Measurements from ENCODE around the gene TMEM9. TPM values are rescaled to one million over a fixed set of nuclear protein-coding genes. Genes with fewer than 3 reads are reported as not detected.

TMEM9 gene
- total RNA-seq, 4 donors from 2014 or later = 11.9 to 38.8 (median 13.0) TPM

DNA sequence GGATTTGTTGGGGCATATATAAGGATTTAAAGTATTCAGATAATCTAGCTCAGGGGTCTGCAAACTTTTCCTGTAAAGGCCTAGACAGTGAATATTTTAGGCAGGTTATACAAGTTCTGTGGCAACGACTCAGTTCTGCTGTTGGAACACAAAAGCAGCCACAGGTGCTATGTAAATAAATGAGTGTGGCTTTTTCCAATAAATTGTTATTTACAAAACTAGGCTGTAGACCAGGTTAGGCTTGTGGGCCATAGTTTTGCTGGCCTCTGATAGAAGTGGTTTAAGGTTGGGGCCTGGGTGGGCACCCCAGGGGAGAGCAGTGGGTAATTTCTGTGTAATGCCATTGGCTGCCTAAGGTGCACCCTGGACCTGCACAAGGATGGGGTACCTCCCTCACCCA is 19.5 kb upstream of the TMEM9 start:
- no peaks in the 10 kb centered on the region for H3K9me3 ChIP-seq
- H3K27ac ChIP-seq = peak overlapping the region; percentile 95 to 98 (median 96)
- H3K36me3 ChIP-seq = no peaks in the 10 kb centered on the region
- no peak overlapping the region for H3K4me3 ChIP-seq
- in situ Hi-C loops (cut with MboI; ENCODE audit: low sequenced_read_pairs in 4 of 4) (no loop called here), intact Hi-C loops (cut with DNase I; ENCODE audit: low total_unique reads) (loop anchor here (5.0 kb wide), 3 partner anchors 61 to 289 kb away; partner anchors contain the start of genes CACNA1S and TNNI1)
- H3K27me3 ChIP-seq = no peaks in the 10 kb centered on the region
- DNase-seq (no peak), ATAC-seq (no peak)
- TF ChIP-seq CTCF (IDR thresholded peaks at IDR 0.05 in 4 of 5, conservative IDR thresholded peaks at IDR 0.05 in 1 of 5) (no peak), POLR2A (IDR thresholded peaks at IDR 0.05) (no peak)
- H3K4me1 ChIP-seq = peaks cover 42 to 48% of the 10 kb centered on the region in 2 donors

- TF ChIP-seq POLR2A (IDR thresholded peaks at IDR 0.05) (peak; percentile 26 to 33), CTCF (IDR thresholded peaks at IDR 0.05 in 4 of 5, conservative IDR thresholded peaks at IDR 0.05 in 1 of 5) (no peak)
- Histone ChIP-seq H3K4me1 (peaks cover 42 to 48% of the 10 kb centered on the region in 2 donors), H3K27ac (peak overlapping the region; percentile 95 to 98 (median 96)), H3K36me3 (no peaks in the 10 kb centered on the region), H3K4me3 (no peak overlapping the region), H3K27me3 (no peaks in the 10 kb centered on the region), H3K9me3 (no peaks in the 10 kb centered on the region)
- peak; percentile 23 to 32 for ATAC-seq
- in situ Hi-C loops (cut with MboI; ENCODE audit: low sequenced_read_pairs in 4 of 4) (no loop called here), intact Hi-C loops (cut with DNase I; ENCODE audit: low total_unique reads) (loop anchor here (5.0 kb wide), 3 partner anchors 61 to 289 kb away; partner anchors contain the start of genes CACNA1S and TNNI1)
- peak; percentile 79 to 92 for DNase-seq
Observed at GRCh38 chr1:201172999-201173610, 18.8 kb upstream of the TMEM9 start.

GRCh38 chr1:201172326-201172725 is 18.1 kb upstream of the TMEM9 start:
- TF ChIP-seq CTCF (IDR thresholded peaks at IDR 0.05 in 4 of 5, conservative IDR thresholded peaks at IDR 0.05 in 1 of 5) = no peak
- peak in 1 of 2 donors; percentile 47 for TF ChIP-seq POLR2A (IDR thresholded peaks at IDR 0.05)
- H3K4me3 ChIP-seq = no peak overlapping the region
- in situ Hi-C loops (cut with MboI; ENCODE audit: low sequenced_read_pairs in 4 of 4) (no loop called here), intact Hi-C loops (cut with DNase I; ENCODE audit: low total_unique reads) (loop anchor here (5.0 kb wide), 3 partner anchors 60 to 290 kb away; partner anchors contain the start of genes CACNA1S and TNNI1)
- no peaks in the 10 kb centered on the region for H3K27me3 ChIP-seq
- H3K27ac ChIP-seq = peak overlapping the region; percentile 95 to 98 (median 96)
- DNase-seq = peak; percentile 86 to 91
- peaks cover 40 to 44% of the 10 kb centered on the region in 2 donors for H3K4me1 ChIP-seq
- H3K9me3 ChIP-seq = no peaks in the 10 kb centered on the region
- H3K36me3 ChIP-seq = no peaks in the 10 kb centered on the region
- peak; percentile 51 to 67 for ATAC-seq

DNA sequence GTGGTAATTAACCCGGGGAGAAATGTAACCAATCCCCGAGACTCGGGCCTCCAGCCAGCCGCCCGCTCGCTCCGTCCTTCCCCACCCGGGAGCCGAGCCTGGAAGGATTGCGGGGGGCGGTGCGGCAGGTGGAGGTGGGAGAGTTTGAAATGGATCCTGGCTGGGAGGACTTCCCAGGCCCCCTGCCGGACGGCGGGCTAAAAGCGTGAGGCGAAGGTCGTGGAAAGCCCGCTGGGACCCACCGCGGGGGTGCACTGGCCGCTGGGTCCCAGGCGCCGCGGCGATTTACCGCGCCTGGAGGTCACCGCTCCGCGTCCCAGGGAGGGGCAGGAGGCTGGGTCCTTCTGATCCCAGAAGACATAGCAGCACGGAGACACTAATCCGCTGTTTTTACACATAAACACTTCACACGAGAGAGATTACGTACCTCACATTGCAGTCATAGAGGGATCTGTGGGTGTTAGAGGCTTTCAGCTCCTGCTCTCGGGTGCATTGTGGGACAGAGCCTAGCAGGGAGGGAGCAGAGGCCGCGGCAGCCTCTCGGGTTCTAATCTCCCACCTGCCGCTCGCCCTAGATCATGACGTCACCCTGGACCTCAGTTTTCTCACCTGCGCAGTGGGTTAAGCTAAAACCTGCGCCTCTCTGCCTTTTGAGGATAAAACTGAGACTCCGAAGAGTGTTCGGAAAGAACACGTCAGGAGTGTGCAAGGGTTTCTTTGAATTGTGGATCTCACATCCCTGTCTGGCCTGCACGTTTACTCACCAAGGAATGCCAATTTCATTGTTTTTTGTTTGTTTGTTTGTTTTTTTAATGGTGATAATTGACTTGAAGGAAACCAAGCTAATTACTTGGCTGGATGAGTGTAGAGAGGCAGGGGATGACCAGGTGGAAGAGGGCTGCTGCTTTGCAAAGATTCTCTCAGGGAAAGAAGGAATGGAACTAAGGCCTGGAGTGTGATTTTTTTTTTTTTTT is 17.1 kb upstream of the TMEM9 start:
- in situ Hi-C loops (cut with MboI; ENCODE audit: low sequenced_read_pairs in 4 of 4) = no loop called here
- peaks cover 31 to 36% of the 10 kb centered on the region in 2 donors for H3K4me1 ChIP-seq
- DNase-seq (peak in 1 of 2 donors; percentile 72), ATAC-seq (peak; percentile 13 to 21)
- no peaks in the 10 kb centered on the region for H3K36me3 ChIP-seq
- H3K4me3 ChIP-seq = peak overlapping the region; percentile 63 to 76 (median 70)
- intact Hi-C loops (cut with DNase I; ENCODE audit: low total_unique reads) = loop anchor here (2.0 to 5.0 kb wide), 4 partner anchors 59 to 291 kb away; partner anchors contain the start of genes CACNA1S and TNNI1
- H3K27ac ChIP-seq = peak overlapping the region; percentile 95 to 98 (median 96)
- TF ChIP-seq CTCF (IDR thresholded peaks at IDR 0.05 in 4 of 5, conservative IDR thresholded peaks at IDR 0.05 in 1 of 5) (peak in 4 of 5 experiments; percentile 30 to 45 (median 36)), POLR2A (IDR thresholded peaks at IDR 0.05) (peak in 1 of 2 donors; percentile 75)
- H3K9me3 ChIP-seq = no peaks in the 10 kb centered on the region
- H3K27me3 ChIP-seq = no peaks in the 10 kb centered on the region
